MM.1S (cell line): ENCODE data around the gene TMEM131.

Experiments used
- DNase-seq: peaks from one replicate; pipeline ENCODE4 v3.0.0-alpha.2; 2015
- H2AFZ ChIP-seq: fragments of 300-600 bp; sonication (generic); 2 replicates; pipeline ENCODE4 v1.6.0; 2016; ENCODE audit warnings: antibody characterized with exemption, low read length
- H3F3A ChIP-seq: fragments of 300-600 bp; sonication (generic); 2 replicates; pipeline ENCODE4 v1.6.1; 2016; ENCODE audit warnings: mild to moderate bottlenecking, antibody characterized with exemption, low read length, moderate library complexity, mixed read lengths; ENCODE audit not compliant: insufficient read depth
- H3K27ac ChIP-seq: fragments of 300-600 bp; sonication (generic); 2 replicates; pipeline ENCODE4 v1.5.1; 2016; ENCODE audit warnings: mild to moderate bottlenecking, low read length
- H3K27me3 ChIP-seq: fragments of 300-600 bp; sonication (generic); replicated peaks from 2 replicates; pipeline ENCODE4 v1.6.0; 2016; ENCODE audit warnings: low read length; ENCODE audit not compliant: insufficient read depth
- H3K36me3 ChIP-seq: fragments of 300-600 bp; sonication (generic); replicated peaks from 2 replicates; pipeline ENCODE4 v1.6.1; 2016; ENCODE audit warnings: mild to moderate bottlenecking, low read length, mixed read lengths; ENCODE audit not compliant: insufficient read depth
- H3K4me1 ChIP-seq: fragments of 300-600 bp; sonication (generic); 2 replicates; pipeline ENCODE4 v1.6.1; 2016; ENCODE audit warnings: low read length, mixed read lengths
- H3K4me2 ChIP-seq: fragments of 300-600 bp; sonication (generic); 2 replicates; pipeline ENCODE4 v1.6.0; 2016; ENCODE audit warnings: low read depth, low read length
- H3K4me3 ChIP-seq: fragments of 300-600 bp; sonication (generic); 2 replicates; pipeline ENCODE4 v1.5.1; 2016; ENCODE audit warnings: low read length, mixed read lengths
- H3K79me2 ChIP-seq: fragments of 300-600 bp; sonication (generic); 2 replicates; pipeline ENCODE4 v1.6.1; 2016; ENCODE audit warnings: mixed run types, low read length, mixed read lengths
- H3K9ac ChIP-seq: fragments of 300-600 bp; sonication (generic); 2 replicates; pipeline ENCODE4 v1.6.1; 2016; ENCODE audit warnings: low read length, mixed read lengths
- H3K9me2 ChIP-seq: fragments of 300-600 bp; sonication (generic); replicated peaks from 2 replicates; pipeline ENCODE4 v1.6.1; 2016; ENCODE audit warnings: mild to moderate bottlenecking, low read length, mixed read lengths; ENCODE audit not compliant: insufficient read depth
- H3K9me3 ChIP-seq: fragments of 300-600 bp; sonication (generic); replicated peaks from 2 replicates; pipeline ENCODE4 v1.6.1; 2016; ENCODE audit warnings: mild to moderate bottlenecking, low read length, mixed read lengths; ENCODE audit not compliant: insufficient read depth
- H4K20me1 ChIP-seq: fragments of 300-600 bp; sonication (generic); 2 replicates; pipeline ENCODE4 v1.6.1; 2016; ENCODE audit warnings: mild to moderate bottlenecking, low read length, moderate library complexity, mixed read lengths; ENCODE audit not compliant: insufficient read depth
- EZH2 ChIP-seq: fragments of 300-600 bp; sonication (generic); optimal IDR thresholded peaks from 2 replicates; pipeline ENCODE3; 2017; ENCODE audit warnings: low read depth, mild to moderate bottlenecking, antibody characterized with exemption, low read length, mixed read lengths
- EZH2phosphoT487 ChIP-seq: fragments of 300-600 bp; sonication (generic); IDR thresholded peaks from 2 replicates; pipeline ENCODE4 v1.6.1; 2018; ENCODE audit warnings: antibody characterized with exemption, low read length
- TF ChIP-seq, protein P1 (sequence below): fragments of 300-600 bp; sonication (generic); IDR thresholded peaks from 2 replicates; pipeline ENCODE4 v1.5.1; 2016; ENCODE audit warnings: antibody characterized with exemption, low read length, mixed read lengths

Gene TMEM131

DNA sequence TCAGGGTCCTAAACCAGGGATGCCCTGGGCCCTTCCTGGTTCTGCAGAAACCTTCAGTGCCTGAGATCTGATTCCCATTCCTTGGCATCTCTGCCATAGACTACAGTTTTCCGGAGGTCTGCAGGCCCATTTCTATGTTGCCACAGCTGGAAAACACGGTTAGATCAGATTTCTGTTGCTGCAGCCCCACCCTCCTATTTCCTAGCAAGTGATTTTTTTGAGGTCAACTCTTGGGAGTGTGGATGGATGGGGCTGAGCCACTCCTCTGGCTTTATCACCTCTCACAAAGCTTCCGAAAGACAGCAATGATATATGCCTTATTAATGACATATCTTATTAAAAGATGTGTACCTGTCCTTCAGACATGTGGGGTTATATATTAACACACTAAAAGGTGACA, 226.0 kb downstream of the TMEM131 start:
- no peak for TF ChIP-seq EZH2phosphoT487
- TF ChIP-seq, protein P1, sequence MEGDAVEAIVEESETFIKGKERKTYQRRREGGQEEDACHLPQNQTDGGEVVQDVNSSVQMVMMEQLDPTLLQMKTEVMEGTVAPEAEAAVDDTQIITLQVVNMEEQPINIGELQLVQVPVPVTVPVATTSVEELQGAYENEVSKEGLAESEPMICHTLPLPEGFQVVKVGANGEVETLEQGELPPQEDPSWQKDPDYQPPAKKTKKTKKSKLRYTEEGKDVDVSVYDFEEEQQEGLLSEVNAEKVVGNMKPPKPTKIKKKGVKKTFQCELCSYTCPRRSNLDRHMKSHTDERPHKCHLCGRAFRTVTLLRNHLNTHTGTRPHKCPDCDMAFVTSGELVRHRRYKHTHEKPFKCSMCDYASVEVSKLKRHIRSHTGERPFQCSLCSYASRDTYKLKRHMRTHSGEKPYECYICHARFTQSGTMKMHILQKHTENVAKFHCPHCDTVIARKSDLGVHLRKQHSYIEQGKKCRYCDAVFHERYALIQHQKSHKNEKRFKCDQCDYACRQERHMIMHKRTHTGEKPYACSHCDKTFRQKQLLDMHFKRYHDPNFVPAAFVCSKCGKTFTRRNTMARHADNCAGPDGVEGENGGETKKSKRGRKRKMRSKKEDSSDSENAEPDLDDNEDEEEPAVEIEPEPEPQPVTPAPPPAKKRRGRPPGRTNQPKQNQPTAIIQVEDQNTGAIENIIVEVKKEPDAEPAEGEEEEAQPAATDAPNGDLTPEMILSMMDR = no peak
- no peak for TF ChIP-seq EZH2
- Histone ChIP-seq H3K4me1 (no peaks in the 10 kb centered on the region), H3K4me2 (no peak overlapping the region), H3K9me3 (no peaks in the 10 kb centered on the region), H3K27me3 (no peaks in the 10 kb centered on the region), H2AFZ (no peak overlapping the region), H3K36me3 (no peaks in the 10 kb centered on the region), H3K9ac (no peak overlapping the region), H4K20me1 (no peaks in the 10 kb centered on the region), H3F3A (no peaks in the 10 kb centered on the region), H3K4me3 (no peak overlapping the region), H3K27ac (no peak overlapping the region), H3K79me2 (no peaks in the 10 kb centered on the region), H3K9me2 (no peaks in the 10 kb centered on the region)
- DNase-seq = no peak

DNA sequence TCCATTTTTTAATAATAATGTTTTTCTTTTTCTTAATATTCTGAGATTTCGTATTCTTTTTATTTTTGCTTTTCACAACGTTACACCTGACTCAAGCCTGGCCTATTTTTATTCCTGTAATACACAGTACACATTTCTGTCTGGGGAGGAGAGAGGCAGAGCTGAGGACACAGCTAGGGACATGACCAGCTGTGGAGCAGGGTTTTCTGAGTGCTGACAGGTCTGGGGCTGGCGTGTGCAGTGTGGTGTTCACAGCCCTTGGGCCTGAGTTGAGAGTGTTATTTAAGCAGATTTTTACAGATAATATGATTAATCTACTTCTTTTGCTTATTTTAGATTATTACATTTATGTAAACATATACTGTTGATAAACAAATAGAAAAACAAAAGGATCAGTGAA, 226.4 kb downstream of the TMEM131 start:
- Histone ChIP-seq H4K20me1 (no peaks in the 10 kb centered on the region), H3K9me2 (no peaks in the 10 kb centered on the region), H3K4me1 (no peaks in the 10 kb centered on the region), H3K4me2 (no peak overlapping the region), H3K27me3 (no peaks in the 10 kb centered on the region), H3F3A (no peaks in the 10 kb centered on the region), H3K36me3 (no peaks in the 10 kb centered on the region), H3K4me3 (no peak overlapping the region), H3K9me3 (no peaks in the 10 kb centered on the region), H3K79me2 (no peaks in the 10 kb centered on the region), H3K27ac (no peak overlapping the region), H3K9ac (no peak overlapping the region), H2AFZ (no peak overlapping the region)
- no peak for DNase-seq
- TF ChIP-seq EZH2 = no peak
- TF ChIP-seq, protein P1 = no peak
- TF ChIP-seq EZH2phosphoT487 = no peak

DNA sequence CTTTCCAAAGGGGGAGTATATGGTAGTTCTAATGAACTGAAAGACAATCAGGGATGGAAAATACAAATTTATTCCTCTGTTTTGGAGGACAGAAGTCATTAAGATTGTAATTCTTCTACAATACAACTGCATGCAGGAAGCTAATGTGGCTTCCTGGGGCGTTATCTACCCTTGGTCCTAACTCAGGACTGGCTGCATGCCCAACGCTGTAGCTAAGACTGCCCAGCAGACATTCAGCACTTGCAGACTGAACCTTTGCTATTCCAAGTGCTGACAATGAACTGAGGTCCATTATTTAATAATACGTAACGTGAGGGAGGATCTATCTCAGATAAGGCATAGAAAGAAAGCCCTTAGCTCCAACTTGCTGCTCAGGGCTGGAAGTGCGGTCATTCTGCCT, 229.2 kb downstream of the TMEM131 start:
- H3K4me3 ChIP-seq = no peak overlapping the region
- H3K27ac ChIP-seq = no peak overlapping the region
- H3F3A ChIP-seq = no peaks in the 10 kb centered on the region
- H3K9me2 ChIP-seq = no peaks in the 10 kb centered on the region
- no peaks in the 10 kb centered on the region for H4K20me1 ChIP-seq
- H2AFZ ChIP-seq = no peak overlapping the region
- H3K9me3 ChIP-seq = no peaks in the 10 kb centered on the region
- H3K79me2 ChIP-seq = no peaks in the 10 kb centered on the region
- H3K4me2 ChIP-seq = no peak overlapping the region
- no peak for DNase-seq
- H3K27me3 ChIP-seq = no peaks in the 10 kb centered on the region
- TF ChIP-seq, protein P1 = no peak
- TF ChIP-seq EZH2phosphoT487 (no peak), EZH2 (no peak)
- no peak overlapping the region for H3K9ac ChIP-seq
- no peaks in the 10 kb centered on the region for H3K4me1 ChIP-seq
- H3K36me3 ChIP-seq = no peaks in the 10 kb centered on the region
